Measurements from ENCODE around the gene TAOK1.
A peak's percentile ranks its signal among the peaks of the same experiment; 100 is the strongest.

The TAOK1 gene

GRCh38 chr17:29369831-29370735 is 20.1 kb upstream of the TAOK1 start:
- H3K36me3 ChIP-seq, result no peaks in the 10 kb centered on the region
- peak; percentile 69 for DNase-seq
- H3K27ac ChIP-seq, result no peak overlapping the region
- H3K27me3 ChIP-seq (ENCODE audit: insufficient read depth, low read depth, severe bottlenecking), result no peaks in the 10 kb centered on the region
- TF ChIP-seq, protein P1, sequence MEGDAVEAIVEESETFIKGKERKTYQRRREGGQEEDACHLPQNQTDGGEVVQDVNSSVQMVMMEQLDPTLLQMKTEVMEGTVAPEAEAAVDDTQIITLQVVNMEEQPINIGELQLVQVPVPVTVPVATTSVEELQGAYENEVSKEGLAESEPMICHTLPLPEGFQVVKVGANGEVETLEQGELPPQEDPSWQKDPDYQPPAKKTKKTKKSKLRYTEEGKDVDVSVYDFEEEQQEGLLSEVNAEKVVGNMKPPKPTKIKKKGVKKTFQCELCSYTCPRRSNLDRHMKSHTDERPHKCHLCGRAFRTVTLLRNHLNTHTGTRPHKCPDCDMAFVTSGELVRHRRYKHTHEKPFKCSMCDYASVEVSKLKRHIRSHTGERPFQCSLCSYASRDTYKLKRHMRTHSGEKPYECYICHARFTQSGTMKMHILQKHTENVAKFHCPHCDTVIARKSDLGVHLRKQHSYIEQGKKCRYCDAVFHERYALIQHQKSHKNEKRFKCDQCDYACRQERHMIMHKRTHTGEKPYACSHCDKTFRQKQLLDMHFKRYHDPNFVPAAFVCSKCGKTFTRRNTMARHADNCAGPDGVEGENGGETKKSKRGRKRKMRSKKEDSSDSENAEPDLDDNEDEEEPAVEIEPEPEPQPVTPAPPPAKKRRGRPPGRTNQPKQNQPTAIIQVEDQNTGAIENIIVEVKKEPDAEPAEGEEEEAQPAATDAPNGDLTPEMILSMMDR (IDR thresholded peaks at IDR 0.05; ENCODE audit: low read depth, low read length), result peak; percentile 67
- no peak overlapping the region for H3K4me3 ChIP-seq (ENCODE audit: low read depth, low read length)
- H3K9me3 ChIP-seq (ENCODE audit: severe bottlenecking), result no peaks in the 10 kb centered on the region

GRCh38 chr17:29376667-29377270 is 13.4 kb upstream of the TAOK1 start:
- Histone ChIP-seq H3K36me3 (no peaks in the 10 kb centered on the region), H3K4me3 (ENCODE audit: low read depth, low read length) (peak overlapping the region; percentile 27), H3K9me3 (ENCODE audit: severe bottlenecking) (no peaks in the 10 kb centered on the region), H3K27me3 (ENCODE audit: insufficient read depth, low read depth, severe bottlenecking) (no peaks in the 10 kb centered on the region), H3K27ac (peak overlapping the region; percentile 90)
- TF ChIP-seq, protein P1 (IDR thresholded peaks at IDR 0.05; ENCODE audit: low read depth, low read length), result no peak
- peak; percentile 77 for DNase-seq

- Histone ChIP-seq H3K36me3 (no peaks in the 10 kb centered on the region), H3K27me3 (ENCODE audit: insufficient read depth, low read depth, severe bottlenecking) (no peaks in the 10 kb centered on the region), H3K9me3 (ENCODE audit: severe bottlenecking) (no peaks in the 10 kb centered on the region), H3K4me3 (ENCODE audit: low read depth, low read length) (no peak overlapping the region), H3K27ac (no peak overlapping the region)
- TF ChIP-seq, protein P1 (IDR thresholded peaks at IDR 0.05; ENCODE audit: low read depth, low read length), result no peak
- DNase-seq, result no peak
Measured at GRCh38 chr17:29378500-29378899, 11.7 kb upstream of the TAOK1 start.

DNA sequence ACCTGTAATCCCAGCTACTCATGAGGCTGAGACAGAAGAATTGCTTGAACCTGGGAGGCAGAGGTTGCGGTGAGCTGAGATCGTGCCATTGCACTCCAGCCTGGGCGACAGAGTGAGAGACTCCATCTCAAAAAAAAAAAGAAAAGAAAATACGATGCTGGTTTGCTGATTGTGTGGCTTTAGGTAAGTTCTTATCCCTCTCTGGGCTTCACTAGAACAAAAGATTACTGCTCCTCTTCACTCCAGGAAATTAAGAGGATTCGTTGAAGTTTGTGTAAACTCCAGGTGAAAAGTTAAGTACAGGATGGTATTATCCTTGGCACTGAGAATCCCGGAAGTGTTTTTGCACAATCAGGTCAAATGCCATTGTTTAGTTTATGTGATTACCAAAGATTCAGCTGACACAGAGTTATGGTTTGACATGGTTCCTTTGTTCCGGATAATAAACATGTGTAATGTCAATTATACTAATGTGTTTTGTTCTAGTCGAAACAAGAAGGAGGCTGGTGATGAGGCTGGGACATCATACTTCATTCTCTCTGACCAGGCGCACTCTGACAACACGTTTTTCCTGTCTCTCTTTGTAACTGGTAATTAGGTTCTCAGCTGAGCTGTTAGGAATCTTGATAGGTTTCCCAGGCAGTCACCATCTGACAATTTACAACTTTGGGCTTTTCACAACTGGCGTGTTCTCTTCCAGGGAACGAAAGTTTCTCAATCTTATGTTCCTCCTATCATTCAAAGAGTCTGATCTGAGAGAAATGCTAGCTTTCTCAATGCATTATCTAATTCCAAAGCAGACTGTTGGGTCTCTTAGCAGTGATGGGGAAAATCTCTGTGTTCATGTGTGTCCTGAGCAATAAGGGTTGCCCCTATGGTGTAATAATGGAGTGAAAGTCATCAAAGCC is 10.8 kb upstream of the TAOK1 start:
- TF ChIP-seq, protein P1 (IDR thresholded peaks at IDR 0.05; ENCODE audit: low read depth, low read length), result no peak
- H3K36me3 ChIP-seq, result no peaks in the 10 kb centered on the region
- peak overlapping the region; percentile 50 for H3K27ac ChIP-seq
- H3K27me3 ChIP-seq (ENCODE audit: insufficient read depth, low read depth, severe bottlenecking), result no peaks in the 10 kb centered on the region
- H3K9me3 ChIP-seq (ENCODE audit: severe bottlenecking), result no peaks in the 10 kb centered on the region
- H3K4me3 ChIP-seq (ENCODE audit: low read depth, low read length), result no peak overlapping the region
- DNase-seq, result no peak

- Histone ChIP-seq H3K27me3 (ENCODE audit: insufficient read depth, low read depth, severe bottlenecking) (no peaks in the 10 kb centered on the region), H3K36me3 (no peaks in the 10 kb centered on the region), H3K4me3 (ENCODE audit: low read depth, low read length) (no peak overlapping the region), H3K27ac (no peak overlapping the region), H3K9me3 (ENCODE audit: severe bottlenecking) (no peaks in the 10 kb centered on the region)
- TF ChIP-seq, protein P1 (IDR thresholded peaks at IDR 0.05; ENCODE audit: low read depth, low read length), result no peak
- no peak for DNase-seq
Measured at GRCh38 chr17:29383686-29384085, 6.5 kb upstream of the TAOK1 start.

All from WERI-Rb-1 (cell line).